Central memory CD8-positive, alpha-beta T cell (primary cell): ENCODE measurements around the gene SLC27A2.
A peak's percentile ranks its signal among the peaks of the same experiment; 100 is the strongest.

ENCODE experiments used
- ATAC-seq: fragments of 150-1000 bp; cut with Tn5 transposase; replicated peaks from 2 replicates; pipeline ENCODE4 v1.10.0; 2022; ENCODE audit warnings: mild to moderate bottlenecking, moderate FRiP score, moderate number of reproducible peaks; ENCODE audit not compliant: poor library complexity, severe bottlenecking; ENCODE audit errors: extremely low read depth
- DNase-seq, 2 donors: peaks; one replicate each; pipeline ENCODE4 v3.0.0; 2021; ENCODE audit warnings: low spot score in 2 of 2
- H3K27ac Mint-ChIP-seq: one replicate; pipeline ENCODE4 v1.8.0; 2022; ENCODE audit warnings: low read depth, mild to moderate bottlenecking, moderate library complexity, mixed read lengths
- H3K27me3 Mint-ChIP-seq: one replicate; pipeline ENCODE4 v1.8.0; 2022; ENCODE audit warnings: mixed read lengths
- H3K36me3 Mint-ChIP-seq: one replicate; pipeline ENCODE4 v1.8.0; 2022; ENCODE audit warnings: mild to moderate bottlenecking, moderate library complexity, mixed read lengths; ENCODE audit not compliant: insufficient read depth
- H3K4me1 Mint-ChIP-seq: one replicate; pipeline ENCODE4 v1.8.0; 2022; ENCODE audit warnings: mixed read lengths
- H3K4me3 Mint-ChIP-seq: one replicate; pipeline ENCODE4 v1.8.0; 2022; ENCODE audit warnings: mild to moderate bottlenecking, moderate library complexity, mixed read lengths
- H3K9me3 Mint-ChIP-seq: one replicate; pipeline ENCODE4 v1.8.0; 2022; ENCODE audit warnings: mixed read lengths

SLC27A2 gene

GRCh38 chr15:50252556-50252955 is 70.6 kb downstream of the SLC27A2 start:
- DNase-seq (no peak), ATAC-seq (no peak)
- Mint-ChIP-seq H3K4me1 (peaks cover 20% of the 10 kb centered on the region), H3K4me3 (no peak overlapping the region), H3K27ac (no peak overlapping the region), H3K9me3 (no peaks in the 10 kb centered on the region), H3K36me3 (peaks cover 5% of the 10 kb centered on the region), H3K27me3 (no peaks in the 10 kb centered on the region)

DNA sequence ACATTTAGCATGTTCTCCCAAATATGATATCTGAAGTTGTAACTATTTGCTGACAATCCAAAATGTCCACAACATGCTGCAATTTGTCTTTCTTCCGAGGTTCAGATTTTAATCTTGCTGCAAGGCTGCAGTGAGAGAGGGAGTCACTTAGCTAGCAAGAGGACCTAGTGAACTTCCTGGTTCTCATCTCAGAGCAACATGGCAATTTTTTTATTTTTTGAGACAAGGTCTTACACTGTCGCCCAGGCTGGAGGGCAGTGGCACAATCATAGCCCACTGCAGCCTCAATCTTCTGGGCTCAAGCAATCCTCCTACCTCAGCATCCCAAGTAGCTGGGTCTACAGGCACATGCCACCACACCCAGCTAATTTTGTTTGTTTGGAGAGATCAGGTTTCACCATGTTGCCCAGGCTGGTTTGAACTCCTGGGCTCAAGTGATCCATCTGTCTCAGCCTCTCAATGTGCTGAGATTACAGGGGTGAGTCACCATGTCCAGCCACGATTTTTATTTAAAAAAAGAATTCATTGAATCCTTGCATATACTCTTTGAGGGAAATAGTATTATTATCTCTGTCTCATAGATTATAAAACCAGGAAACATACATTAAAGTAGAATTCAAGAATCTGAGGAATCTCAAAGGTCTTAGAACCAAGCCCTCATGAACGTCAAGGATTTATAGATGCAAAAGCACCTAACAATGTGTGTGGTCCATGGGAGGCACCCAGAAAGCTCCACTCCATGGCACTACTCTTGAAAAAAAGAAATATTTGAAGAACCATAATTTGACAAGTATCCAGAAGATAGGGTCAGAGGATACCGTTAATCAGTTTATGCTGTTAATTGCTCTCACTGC is 74.4 kb downstream of the SLC27A2 start:
- Mint-ChIP-seq H3K27ac (no peak overlapping the region), H3K4me3 (no peak overlapping the region)

DNA sequence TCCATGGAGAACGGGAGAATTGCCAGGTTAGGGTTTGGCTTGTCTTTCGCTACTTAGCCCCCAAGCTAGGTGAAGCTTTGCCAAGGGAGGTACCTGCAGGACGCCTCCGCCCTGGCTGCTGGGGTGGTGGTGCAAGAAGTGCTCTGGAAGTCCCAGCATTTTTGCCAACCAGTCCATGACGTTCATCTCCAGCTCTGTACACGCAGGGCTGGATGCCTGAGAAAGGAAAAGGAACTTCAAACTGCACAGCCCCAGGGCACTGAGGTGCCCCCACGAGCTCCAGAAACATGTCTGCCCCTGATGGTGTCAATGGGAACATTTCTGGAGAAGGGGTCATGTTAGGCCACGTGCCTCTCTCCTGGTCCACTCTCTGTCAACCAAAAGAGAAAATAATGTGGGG is 75.3 kb downstream of the SLC27A2 start:
- Mint-ChIP-seq H3K4me1 (peaks cover 30% of the 10 kb centered on the region), H3K27ac (no peak overlapping the region), H3K4me3 (no peak overlapping the region), H3K36me3 (peaks cover 5% of the 10 kb centered on the region), H3K27me3 (no peaks in the 10 kb centered on the region), H3K9me3 (no peaks in the 10 kb centered on the region)
- no peak for ATAC-seq
- DNase-seq: no peak

More for the DNA sequence above, 74.4 kb downstream of the SLC27A2 start:
- peaks cover 5% of the 10 kb centered on the region for H3K36me3 Mint-ChIP-seq
- no peaks in the 10 kb centered on the region for H3K27me3 Mint-ChIP-seq
- DNase-seq (no peak), ATAC-seq (no peak)
- H3K4me1 Mint-ChIP-seq: peaks cover 23% of the 10 kb centered on the region
- no peaks in the 10 kb centered on the region for H3K9me3 Mint-ChIP-seq

GRCh38 chr15:50257924-50258323 is 75.9 kb downstream of the SLC27A2 start:
- no peak for ATAC-seq
- H3K4me1 Mint-ChIP-seq: peaks cover 36% of the 10 kb centered on the region
- no peak for DNase-seq
- no peak overlapping the region for H3K27ac Mint-ChIP-seq
- peaks cover 8% of the 10 kb centered on the region for H3K36me3 Mint-ChIP-seq
- H3K4me3 Mint-ChIP-seq: no peak overlapping the region
- no peaks in the 10 kb centered on the region for H3K9me3 Mint-ChIP-seq
- no peaks in the 10 kb centered on the region for H3K27me3 Mint-ChIP-seq

GRCh38 chr15:50259276-50259675 is 77.3 kb downstream of the SLC27A2 start:
- no peak for DNase-seq
- Mint-ChIP-seq H3K4me1 (peaks cover 41% of the 10 kb centered on the region), H3K36me3 (peaks cover 11% of the 10 kb centered on the region), H3K4me3 (peak overlapping the region; percentile 2), H3K27ac (peak overlapping the region; percentile 87), H3K27me3 (no peaks in the 10 kb centered on the region), H3K9me3 (no peaks in the 10 kb centered on the region)
- no peak for ATAC-seq

DNA sequence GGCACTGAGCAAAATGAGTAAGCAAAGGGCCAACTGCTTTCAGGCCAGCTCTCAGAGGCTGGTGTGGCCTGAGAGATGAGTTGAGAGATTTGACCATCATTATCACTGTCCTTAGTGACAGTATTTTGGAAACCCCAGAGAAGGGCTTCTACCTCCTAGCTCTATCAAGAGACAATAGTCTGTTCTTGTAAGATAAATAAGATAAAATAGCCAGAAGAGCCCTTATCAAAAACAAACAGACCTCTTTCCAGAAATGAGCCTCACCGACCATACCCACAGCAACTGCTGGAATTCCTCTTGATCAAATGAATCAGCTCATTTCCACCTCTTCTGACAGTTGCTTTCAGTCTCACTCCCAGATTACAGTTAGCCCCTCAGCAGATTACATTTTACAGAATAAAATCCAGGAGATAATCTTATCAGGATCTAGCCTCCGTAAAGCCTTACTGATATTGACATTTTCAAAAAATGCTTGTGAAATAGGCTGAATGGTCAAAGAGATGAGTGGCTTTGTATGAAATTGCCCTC is 79.0 kb downstream of the SLC27A2 start:
- Mint-ChIP-seq H3K4me3 (peak overlapping the region; percentile 66), H3K4me1 (peaks cover 41% of the 10 kb centered on the region), H3K36me3 (peaks cover 11% of the 10 kb centered on the region), H3K9me3 (no peaks in the 10 kb centered on the region), H3K27ac (peak overlapping the region; percentile 87), H3K27me3 (no peaks in the 10 kb centered on the region)
- no peak for ATAC-seq
- no peak for DNase-seq

DNA sequence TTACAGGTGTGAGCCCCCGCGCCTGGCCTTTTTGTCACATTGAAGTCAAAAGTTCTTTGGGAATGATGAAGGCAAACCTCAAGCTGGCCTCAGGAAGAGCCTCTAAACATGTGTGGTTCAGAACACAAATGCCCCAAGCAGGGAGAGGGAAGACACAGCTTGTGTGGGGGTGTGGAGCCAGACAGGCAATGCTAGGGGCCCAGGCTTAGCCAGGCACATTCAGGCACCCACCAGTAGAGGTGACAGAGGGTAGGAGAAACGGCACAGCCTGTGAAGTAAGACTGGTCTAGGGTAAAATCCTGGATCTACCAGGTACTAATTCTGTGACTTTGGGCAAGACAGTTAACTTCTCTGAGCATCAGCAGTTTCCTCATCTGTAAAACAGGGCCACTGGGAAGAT is 80.0 kb downstream of the SLC27A2 start:
- H3K27me3 Mint-ChIP-seq: no peaks in the 10 kb centered on the region
- ATAC-seq (peak; percentile 35), DNase-seq (no peak)
- H3K9me3 Mint-ChIP-seq: no peaks in the 10 kb centered on the region
- peaks cover 11% of the 10 kb centered on the region for H3K36me3 Mint-ChIP-seq
- H3K4me1 Mint-ChIP-seq: peaks cover 41% of the 10 kb centered on the region
- peak overlapping the region; percentile 87 for H3K27ac Mint-ChIP-seq
- H3K4me3 Mint-ChIP-seq: peak overlapping the region; percentile 19

DNA sequence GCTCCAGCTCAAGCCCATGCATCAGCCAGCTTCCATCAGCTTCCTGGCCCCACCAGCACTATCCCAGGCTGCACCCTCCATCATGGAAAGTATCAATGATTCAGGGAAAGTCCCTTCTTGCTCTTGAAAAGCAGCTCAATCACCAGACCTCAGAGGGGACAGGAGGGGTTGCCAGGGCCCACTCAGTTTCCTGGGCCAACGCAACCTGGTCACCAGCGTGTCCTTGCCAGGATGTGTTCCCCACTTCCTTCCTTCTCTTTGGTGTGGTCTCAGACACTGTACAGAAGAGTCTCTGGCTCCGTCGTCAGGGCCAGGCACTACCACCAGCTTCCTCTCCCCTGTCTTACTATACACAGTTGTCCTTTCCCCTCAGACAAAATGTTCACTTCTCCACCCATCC is 80.5 kb downstream of the SLC27A2 start:
- H3K36me3 Mint-ChIP-seq: peaks cover 11% of the 10 kb centered on the region
- peak in 1 of 2 donors; percentile 76 for DNase-seq
- ATAC-seq: peak; percentile 85
- H3K4me3 Mint-ChIP-seq: peak overlapping the region; percentile 19
- H3K4me1 Mint-ChIP-seq: peaks cover 41% of the 10 kb centered on the region
- H3K9me3 Mint-ChIP-seq: no peaks in the 10 kb centered on the region
- peak overlapping the region; percentile 87 for H3K27ac Mint-ChIP-seq
- no peaks in the 10 kb centered on the region for H3K27me3 Mint-ChIP-seq

DNA sequence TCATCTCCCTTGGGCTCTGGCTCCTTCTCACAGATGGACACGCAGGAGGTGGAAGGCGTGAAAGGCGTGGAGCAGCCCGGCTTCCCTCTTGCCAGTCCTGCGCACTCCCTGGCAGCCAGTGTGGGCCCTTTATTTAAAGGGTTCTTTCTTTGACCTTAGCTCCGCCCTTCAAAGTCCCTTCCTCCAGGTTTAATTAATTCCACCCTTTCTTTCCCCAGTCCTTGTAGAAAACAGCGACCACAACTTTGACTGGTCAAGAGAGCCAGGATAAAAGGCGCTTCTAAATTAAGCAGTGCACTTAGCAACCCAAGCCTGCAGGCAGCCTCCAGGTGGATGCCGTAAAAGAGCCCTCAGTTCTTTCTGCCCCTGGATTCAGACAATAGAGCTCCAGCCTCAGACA is 83.6 kb downstream of the SLC27A2 start, which contains the start of gene HDC:
HDC (minus strand) TSS at position 107 of the 400 bp plus-strand sequence; CDS start at position 4, 103 bp downstream.
- no peak for ATAC-seq
- no peak for DNase-seq
- peaks cover 25% of the 10 kb centered on the region for H3K4me1 Mint-ChIP-seq
- H3K27me3 Mint-ChIP-seq: no peaks in the 10 kb centered on the region
- H3K4me3 Mint-ChIP-seq: no peak within 1 kb of the TSS
- H3K36me3 Mint-ChIP-seq: peaks cover 9% of the 10 kb centered on the region
- H3K9me3 Mint-ChIP-seq: no peaks in the 10 kb centered on the region
- H3K27ac Mint-ChIP-seq: no peak within 1 kb of the TSS

- no peak overlapping the region for H3K4me3 Mint-ChIP-seq
- no peaks in the 10 kb centered on the region for H3K9me3 Mint-ChIP-seq
- H3K27ac Mint-ChIP-seq: no peak overlapping the region
- no peak for ATAC-seq
- DNase-seq: no peak
- peaks cover 3% of the 10 kb centered on the region for H3K36me3 Mint-ChIP-seq
- no peaks in the 10 kb centered on the region for H3K27me3 Mint-ChIP-seq
- peaks cover 8% of the 10 kb centered on the region for H3K4me1 Mint-ChIP-seq
These were observed 85.6 kb downstream of the SLC27A2 start for GRCh38 chr15:50267577-50267976.

GRCh38 chr15:50275091-50275490 is 93.1 kb downstream of the SLC27A2 start:
- no peak overlapping the region for H3K27ac Mint-ChIP-seq
- H3K36me3 Mint-ChIP-seq: no peaks in the 10 kb centered on the region
- ATAC-seq: no peak
- no peak overlapping the region for H3K4me3 Mint-ChIP-seq
- H3K9me3 Mint-ChIP-seq: no peaks in the 10 kb centered on the region
- DNase-seq: no peak
- H3K27me3 Mint-ChIP-seq: no peaks in the 10 kb centered on the region
- H3K4me1 Mint-ChIP-seq: no peaks in the 10 kb centered on the region

DNA sequence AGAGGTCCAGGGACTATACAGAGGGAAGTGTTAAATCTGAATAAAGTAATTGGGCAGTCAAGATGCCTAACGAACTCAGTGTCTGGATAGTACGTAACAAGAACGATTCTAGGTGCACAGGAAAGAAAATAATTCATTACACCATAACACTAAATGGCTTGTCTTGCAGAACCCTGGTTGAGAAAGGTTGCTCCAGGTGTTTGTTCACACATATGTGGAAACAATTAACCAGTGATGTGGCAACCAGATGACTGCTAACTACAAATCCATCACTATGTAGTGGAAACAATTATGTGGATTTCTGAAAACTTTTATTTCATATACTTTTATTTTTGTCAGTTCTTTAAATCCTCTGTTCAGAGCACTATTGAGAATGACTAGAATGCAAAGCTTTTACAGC is 93.9 kb downstream of the SLC27A2 start:
- no peak for DNase-seq
- no peaks in the 10 kb centered on the region for H3K27me3 Mint-ChIP-seq
- H3K27ac Mint-ChIP-seq: no peak overlapping the region
- peaks cover 3% of the 10 kb centered on the region for H3K36me3 Mint-ChIP-seq
- H3K4me1 Mint-ChIP-seq: no peaks in the 10 kb centered on the region
- ATAC-seq: no peak
- H3K4me3 Mint-ChIP-seq: no peak overlapping the region
- no peaks in the 10 kb centered on the region for H3K9me3 Mint-ChIP-seq

DNA sequence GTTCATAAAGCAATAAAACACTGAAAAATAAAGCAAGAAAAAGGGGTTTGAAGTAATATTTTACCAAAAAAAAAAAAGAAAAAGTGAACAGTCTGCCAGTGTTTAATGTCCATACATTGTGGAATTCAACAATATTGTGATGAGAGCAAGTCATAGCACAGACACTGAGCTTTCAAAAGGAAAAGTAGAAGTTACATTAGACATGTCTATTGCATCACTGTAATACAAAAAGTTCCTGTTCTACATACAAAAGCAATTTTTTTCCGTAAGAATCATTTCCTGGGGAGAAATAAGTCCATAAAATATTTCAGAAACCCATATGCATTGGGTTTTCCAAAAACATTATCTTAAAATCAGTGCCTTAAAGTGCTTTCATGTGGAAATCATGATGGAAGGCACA is 95.4 kb downstream of the SLC27A2 start:
- no peaks in the 10 kb centered on the region for H3K27me3 Mint-ChIP-seq
- no peaks in the 10 kb centered on the region for H3K4me1 Mint-ChIP-seq
- DNase-seq (no peak), ATAC-seq (no peak)
- no peaks in the 10 kb centered on the region for H3K9me3 Mint-ChIP-seq
- H3K27ac Mint-ChIP-seq: peak overlapping the region; percentile 19
- H3K4me3 Mint-ChIP-seq: no peak overlapping the region
- peaks cover 3% of the 10 kb centered on the region for H3K36me3 Mint-ChIP-seq
